ENCODE data around the gene TAS1R3.

TAS1R3 gene

GRCh38 chr1:1332774-1333480 lies 1.8 kb downstream of the TAS1R3 start:
- WGBS (ENCODE audit: insufficient coverage, insufficient read length) = no CpG with 5 or more reads among the region's 48 CpGs
- H3K27me3 ChIP-seq (ENCODE audit: control insufficient read depth, insufficient read depth, low read length) = no peaks in the 10 kb centered on the region

GRCh38 chr1:1333551-1334241 lies 2.6 kb downstream of the TAS1R3 start:
- WGBS (ENCODE audit: insufficient coverage, insufficient read length) = no CpG with 5 or more reads among the region's 36 CpGs
- Histone ChIP-seq H3K4me3 (ENCODE audit: low read length) (no peak overlapping the region), H3K9me3 (ENCODE audit: control insufficient read depth, insufficient read depth, low read length) (no peaks in the 10 kb centered on the region), H3K36me3 (ENCODE audit: control insufficient read depth, insufficient read depth, low read length) (peaks cover 6% of the 10 kb centered on the region; the same call in 1 of the 2 replicates), H3K4me1 (ENCODE audit: control insufficient read depth, insufficient read depth, low read length) (peaks cover 2% of the 10 kb centered on the region; the same call in 1 of the 2 replicates), H3K27ac (ENCODE audit: low read length) (no peak overlapping the region), H3K27me3 (ENCODE audit: control insufficient read depth, insufficient read depth, low read length) (no peaks in the 10 kb centered on the region)
- no peak for DNase-seq (ENCODE audit: low read depth, low spot score)

More at GRCh38 chr1:1332774-1333480, 1.8 kb downstream of the TAS1R3 start:
- Histone ChIP-seq H3K9me3 (ENCODE audit: control insufficient read depth, insufficient read depth, low read length) (no peaks in the 10 kb centered on the region), H3K4me3 (ENCODE audit: low read length) (no peak overlapping the region), H3K4me1 (ENCODE audit: control insufficient read depth, insufficient read depth, low read length) (peaks cover 2% of the 10 kb centered on the region; the same call in 1 of the 2 replicates), H3K27ac (ENCODE audit: low read length) (no peak overlapping the region), H3K36me3 (ENCODE audit: control insufficient read depth, insufficient read depth, low read length) (peaks cover 6% of the 10 kb centered on the region; the same call in 1 of the 2 replicates)
- no peak for DNase-seq (ENCODE audit: low read depth, low spot score)

GRCh38 chr1:1334835-1335234 lies 3.8 kb downstream of the TAS1R3 start:
- Histone ChIP-seq H3K4me3 (ENCODE audit: low read length) (no peak overlapping the region), H3K27me3 (ENCODE audit: control insufficient read depth, insufficient read depth, low read length) (no peaks in the 10 kb centered on the region), H3K27ac (ENCODE audit: low read length) (no peak overlapping the region), H3K36me3 (ENCODE audit: control insufficient read depth, insufficient read depth, low read length) (peaks cover 11% of the 10 kb centered on the region; the same call in 1 of the 2 replicates), H3K9me3 (ENCODE audit: control insufficient read depth, insufficient read depth, low read length) (no peaks in the 10 kb centered on the region), H3K4me1 (ENCODE audit: control insufficient read depth, insufficient read depth, low read length) (no peaks in the 10 kb centered on the region)
- WGBS (ENCODE audit: insufficient coverage, insufficient read length) = no CpG with 5 or more reads among the region's 11 CpGs
- DNase-seq (ENCODE audit: low read depth, low spot score) = no peak

GRCh38 chr1:1335283-1335682 lies 4.2 kb downstream of the TAS1R3 start:
- no peak for DNase-seq (ENCODE audit: low read depth, low spot score)
- Histone ChIP-seq H3K4me1 (ENCODE audit: control insufficient read depth, insufficient read depth, low read length) (no peaks in the 10 kb centered on the region), H3K36me3 (ENCODE audit: control insufficient read depth, insufficient read depth, low read length) (peaks cover 15% of the 10 kb centered on the region; the same call in 1 of the 2 replicates), H3K27ac (ENCODE audit: low read length) (no peak overlapping the region), H3K4me3 (ENCODE audit: low read length) (no peak overlapping the region), H3K9me3 (ENCODE audit: control insufficient read depth, insufficient read depth, low read length) (no peaks in the 10 kb centered on the region), H3K27me3 (ENCODE audit: control insufficient read depth, insufficient read depth, low read length) (no peaks in the 10 kb centered on the region)
- WGBS (ENCODE audit: insufficient coverage, insufficient read length) = no CpG with 5 or more reads among the region's 16 CpGs

- DNase-seq (ENCODE audit: low read depth, low spot score) = no peak
- H3K4me3 ChIP-seq (ENCODE audit: low read length) = no peak overlapping the region
- H3K4me1 ChIP-seq (ENCODE audit: control insufficient read depth, insufficient read depth, low read length) = no peaks in the 10 kb centered on the region
- H3K9me3 ChIP-seq (ENCODE audit: control insufficient read depth, insufficient read depth, low read length) = no peaks in the 10 kb centered on the region
- no peaks in the 10 kb centered on the region for H3K27me3 ChIP-seq (ENCODE audit: control insufficient read depth, insufficient read depth, low read length)
- H3K27ac ChIP-seq (ENCODE audit: low read length) = no peak overlapping the region
- WGBS (ENCODE audit: insufficient coverage, insufficient read length) = no CpG with 5 or more reads among the region's 21 CpGs
- peaks cover 17% of the 10 kb centered on the region for H3K36me3 ChIP-seq (ENCODE audit: control insufficient read depth, insufficient read depth, low read length)
Observed at GRCh38 chr1:1335792-1336248, 4.7 kb downstream of the TAS1R3 start.

- no peaks in the 10 kb centered on the region for H3K27me3 ChIP-seq (ENCODE audit: control insufficient read depth, insufficient read depth, low read length)
- no peaks in the 10 kb centered on the region for H3K4me1 ChIP-seq (ENCODE audit: control insufficient read depth, insufficient read depth, low read length)
- H3K27ac ChIP-seq (ENCODE audit: low read length) = no peak overlapping the region
- no peak for DNase-seq (ENCODE audit: low read depth, low spot score)
- peaks cover 22% of the 10 kb centered on the region for H3K36me3 ChIP-seq (ENCODE audit: control insufficient read depth, insufficient read depth, low read length)
- H3K9me3 ChIP-seq (ENCODE audit: control insufficient read depth, insufficient read depth, low read length) = no peaks in the 10 kb centered on the region
- WGBS (ENCODE audit: insufficient coverage, insufficient read length) = no CpG with 5 or more reads among the region's 26 CpGs
- no peak overlapping the region for H3K4me3 ChIP-seq (ENCODE audit: low read length)
Observed at GRCh38 chr1:1336446-1336845, 5.4 kb downstream of the TAS1R3 start.

GRCh38 chr1:1336931-1337792 lies 6.1 kb downstream of the TAS1R3 start:
- no peak for DNase-seq (ENCODE audit: low read depth, low spot score)
- Histone ChIP-seq H3K4me1 (ENCODE audit: control insufficient read depth, insufficient read depth, low read length) (no peaks in the 10 kb centered on the region), H3K9me3 (ENCODE audit: control insufficient read depth, insufficient read depth, low read length) (no peaks in the 10 kb centered on the region), H3K36me3 (ENCODE audit: control insufficient read depth, insufficient read depth, low read length) (peaks cover 24% of the 10 kb centered on the region), H3K27me3 (ENCODE audit: control insufficient read depth, insufficient read depth, low read length) (no peaks in the 10 kb centered on the region), H3K4me3 (ENCODE audit: low read length) (no peak overlapping the region), H3K27ac (ENCODE audit: low read length) (no peak overlapping the region)
- WGBS (ENCODE audit: insufficient coverage, insufficient read length) = no CpG with 5 or more reads among the region's 32 CpGs

- no peak overlapping the region for H3K4me3 ChIP-seq (ENCODE audit: low read length)
- no peaks in the 10 kb centered on the region for H3K4me1 ChIP-seq (ENCODE audit: control insufficient read depth, insufficient read depth, low read length)
- no CpG with 5 or more reads among the region's 18 CpGs for WGBS (ENCODE audit: insufficient coverage, insufficient read length)
- H3K27ac ChIP-seq (ENCODE audit: low read length) = no peak overlapping the region
- no peaks in the 10 kb centered on the region for H3K27me3 ChIP-seq (ENCODE audit: control insufficient read depth, insufficient read depth, low read length)
- DNase-seq (ENCODE audit: low read depth, low spot score) = no peak
- H3K36me3 ChIP-seq (ENCODE audit: control insufficient read depth, insufficient read depth, low read length) = peaks cover 24% of the 10 kb centered on the region
- no peaks in the 10 kb centered on the region for H3K9me3 ChIP-seq (ENCODE audit: control insufficient read depth, insufficient read depth, low read length)
Observed at GRCh38 chr1:1337793-1338147, 6.7 kb downstream of the TAS1R3 start.

- Histone ChIP-seq H3K27me3 (ENCODE audit: control insufficient read depth, insufficient read depth, low read length) (no peaks in the 10 kb centered on the region), H3K4me1 (ENCODE audit: control insufficient read depth, insufficient read depth, low read length) (no peaks in the 10 kb centered on the region), H3K36me3 (ENCODE audit: control insufficient read depth, insufficient read depth, low read length) (peaks cover 24% of the 10 kb centered on the region), H3K4me3 (ENCODE audit: low read length) (no peak overlapping the region), H3K27ac (ENCODE audit: low read length) (no peak overlapping the region), H3K9me3 (ENCODE audit: control insufficient read depth, insufficient read depth, low read length) (no peaks in the 10 kb centered on the region)
- DNase-seq (ENCODE audit: low read depth, low spot score) = no peak
- WGBS (ENCODE audit: insufficient coverage, insufficient read length) = no CpG with 5 or more reads among the region's 36 CpGs
Observed at GRCh38 chr1:1338278-1338677, 7.2 kb downstream of the TAS1R3 start.

GRCh38 chr1:1340185-1340584 lies 9.1 kb downstream of the TAS1R3 start:
- DNase-seq (ENCODE audit: low read depth, low spot score) = no peak
- Histone ChIP-seq H3K27me3 (ENCODE audit: control insufficient read depth, insufficient read depth, low read length) (no peaks in the 10 kb centered on the region), H3K4me3 (ENCODE audit: low read length) (no peak overlapping the region), H3K4me1 (ENCODE audit: control insufficient read depth, insufficient read depth, low read length) (no peaks in the 10 kb centered on the region), H3K36me3 (ENCODE audit: control insufficient read depth, insufficient read depth, low read length) (peaks cover 24% of the 10 kb centered on the region), H3K27ac (ENCODE audit: low read length) (no peak overlapping the region), H3K9me3 (ENCODE audit: control insufficient read depth, insufficient read depth, low read length) (no peaks in the 10 kb centered on the region)
- WGBS (ENCODE audit: insufficient coverage, insufficient read length) = no CpG with 5 or more reads among the region's 23 CpGs

Data from iPS DF 6.9 (cell line).